PFSK-1 (cell line): ENCODE data around the gene SVIL.

Experiments
- FOXP2 ChIP-seq: optimal IDR thresholded peaks from 2 replicates; pipeline ENCODE3; 2011; ENCODE audit warnings: borderline replicate concordance, control low read depth, inconsistent platforms; ENCODE audit not compliant: insufficient read depth; ENCODE audit errors: extremely low read length, extremely low read depth
- POLR2AphosphoS5 ChIP-seq: IDR thresholded peaks from 2 replicates; pipeline ENCODE4 v1.6.1; 2012; ENCODE audit warnings: low read depth, mild to moderate bottlenecking, control low read depth, low read length, moderate library complexity
- SIN3A ChIP-seq: IDR thresholded peaks from 2 replicates; pipeline ENCODE4 v1.6.1; 2012; ENCODE audit warnings: mild to moderate bottlenecking, low read length, moderate library complexity, borderline replicate concordance; ENCODE audit not compliant: insufficient read depth
- TF ChIP-seq, protein P1 (sequence below), 2 experiments: IDR thresholded peaks; 2 replicates each; pipeline versions ENCODE4 v1.6.1 to v1.8.0; 2011 to 2012; ENCODE audit warnings: low read depth in 2 of 2, low read length in 2 of 2, control low read depth in 1 of 2, inconsistent platforms in 1 of 2, mild to moderate bottlenecking in 1 of 2, moderate library complexity in 1 of 2; ENCODE audit not compliant: insufficient read depth in 1 of 2

DNA sequence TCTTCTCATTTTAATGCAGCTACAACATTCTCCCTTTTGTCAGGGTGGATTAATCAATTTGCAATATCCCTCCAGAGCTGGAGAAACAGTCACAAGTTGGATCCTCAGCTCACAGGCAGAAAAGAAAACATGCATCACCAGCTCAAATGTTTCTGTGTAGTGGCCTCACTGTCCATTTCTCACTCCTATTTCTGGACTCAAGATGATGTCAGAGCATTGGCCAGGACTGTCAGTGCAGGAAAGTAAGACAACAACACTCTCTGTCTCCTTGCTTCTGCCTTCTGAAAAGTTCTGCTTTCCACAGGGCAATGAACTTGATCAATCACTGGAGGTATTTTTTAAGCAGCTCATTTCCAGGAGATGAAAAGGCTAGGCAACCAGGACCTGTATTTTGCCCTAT is 8.2 kb upstream of the SVIL start:
- TF ChIP-seq FOXP2 = no peak
- TF ChIP-seq, protein P1, sequence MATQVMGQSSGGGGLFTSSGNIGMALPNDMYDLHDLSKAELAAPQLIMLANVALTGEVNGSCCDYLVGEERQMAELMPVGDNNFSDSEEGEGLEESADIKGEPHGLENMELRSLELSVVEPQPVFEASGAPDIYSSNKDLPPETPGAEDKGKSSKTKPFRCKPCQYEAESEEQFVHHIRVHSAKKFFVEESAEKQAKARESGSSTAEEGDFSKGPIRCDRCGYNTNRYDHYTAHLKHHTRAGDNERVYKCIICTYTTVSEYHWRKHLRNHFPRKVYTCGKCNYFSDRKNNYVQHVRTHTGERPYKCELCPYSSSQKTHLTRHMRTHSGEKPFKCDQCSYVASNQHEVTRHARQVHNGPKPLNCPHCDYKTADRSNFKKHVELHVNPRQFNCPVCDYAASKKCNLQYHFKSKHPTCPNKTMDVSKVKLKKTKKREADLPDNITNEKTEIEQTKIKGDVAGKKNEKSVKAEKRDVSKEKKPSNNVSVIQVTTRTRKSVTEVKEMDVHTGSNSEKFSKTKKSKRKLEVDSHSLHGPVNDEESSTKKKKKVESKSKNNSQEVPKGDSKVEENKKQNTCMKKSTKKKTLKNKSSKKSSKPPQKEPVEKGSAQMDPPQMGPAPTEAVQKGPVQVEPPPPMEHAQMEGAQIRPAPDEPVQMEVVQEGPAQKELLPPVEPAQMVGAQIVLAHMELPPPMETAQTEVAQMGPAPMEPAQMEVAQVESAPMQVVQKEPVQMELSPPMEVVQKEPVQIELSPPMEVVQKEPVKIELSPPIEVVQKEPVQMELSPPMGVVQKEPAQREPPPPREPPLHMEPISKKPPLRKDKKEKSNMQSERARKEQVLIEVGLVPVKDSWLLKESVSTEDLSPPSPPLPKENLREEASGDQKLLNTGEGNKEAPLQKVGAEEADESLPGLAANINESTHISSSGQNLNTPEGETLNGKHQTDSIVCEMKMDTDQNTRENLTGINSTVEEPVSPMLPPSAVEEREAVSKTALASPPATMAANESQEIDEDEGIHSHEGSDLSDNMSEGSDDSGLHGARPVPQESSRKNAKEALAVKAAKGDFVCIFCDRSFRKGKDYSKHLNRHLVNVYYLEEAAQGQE (IDR thresholded peaks at IDR 0.05; ENCODE audit: insufficient read depth in 1 of 2, low read depth in 2 of 2, low read length in 2 of 2) = no peak
- no peak for TF ChIP-seq SIN3A
- TF ChIP-seq POLR2AphosphoS5 = no peak
